ENCODE data around the gene SSU72.
"Not testable (repeated sequence)": the region's sequence is repeated elsewhere in the genome, so short reads cannot be mapped to it uniquely, and the experiment has no call there.

Gene SSU72

DNA sequence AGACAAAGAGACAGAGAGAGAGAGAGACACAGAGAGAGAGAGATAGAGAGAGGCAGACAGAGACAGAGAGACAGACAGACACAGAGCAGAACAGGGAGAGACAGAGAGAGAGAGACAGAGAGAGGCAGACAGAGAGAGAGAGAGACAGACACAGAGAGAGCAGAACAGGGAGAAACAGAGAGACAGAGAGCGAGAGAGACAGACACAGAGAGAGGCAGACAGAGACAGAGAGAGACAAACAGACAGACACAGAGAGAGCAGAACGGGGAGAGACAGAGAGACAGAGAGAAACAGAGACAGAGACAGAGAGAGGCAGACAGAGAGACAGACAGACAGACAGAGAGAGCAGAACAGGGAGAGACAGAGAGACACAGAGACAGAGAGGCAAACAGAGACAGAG lies 20.7 kb upstream of the SSU72 start:
- DNase-seq, result not testable (repeated sequence)

DNA sequence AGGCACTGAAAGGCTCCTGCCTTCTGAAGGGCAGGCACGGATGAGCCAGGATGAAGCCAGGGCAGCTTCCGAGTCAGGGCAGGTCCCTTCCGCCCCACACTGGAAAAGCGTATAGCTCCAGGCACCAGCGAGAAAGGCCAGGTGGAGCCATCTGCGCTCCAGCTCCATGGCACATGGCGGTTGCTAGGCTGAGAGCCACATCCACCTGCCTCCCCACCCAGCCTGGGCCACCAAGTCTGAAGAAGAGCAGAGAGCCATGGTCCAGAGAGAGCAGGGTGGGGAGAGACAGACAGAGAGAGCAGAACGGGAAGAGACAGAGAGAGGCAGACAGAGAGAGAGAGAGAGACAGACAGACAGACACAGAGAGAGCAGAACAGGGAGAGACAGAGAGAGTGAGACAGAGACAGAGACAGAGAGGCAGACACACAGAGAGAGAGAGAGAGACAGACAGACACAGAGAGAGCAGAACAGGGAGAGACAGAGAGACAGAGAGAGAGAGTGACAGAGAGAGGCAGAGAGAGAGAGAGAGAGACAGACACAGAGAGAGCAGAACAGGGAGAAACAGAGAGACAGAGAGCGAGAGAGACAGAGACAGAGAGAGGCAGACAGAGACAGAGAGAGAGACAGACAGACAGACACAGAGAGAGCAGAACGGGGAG lies 20.1 kb upstream of the SSU72 start:
- DNase-seq, result no peak

DNA sequence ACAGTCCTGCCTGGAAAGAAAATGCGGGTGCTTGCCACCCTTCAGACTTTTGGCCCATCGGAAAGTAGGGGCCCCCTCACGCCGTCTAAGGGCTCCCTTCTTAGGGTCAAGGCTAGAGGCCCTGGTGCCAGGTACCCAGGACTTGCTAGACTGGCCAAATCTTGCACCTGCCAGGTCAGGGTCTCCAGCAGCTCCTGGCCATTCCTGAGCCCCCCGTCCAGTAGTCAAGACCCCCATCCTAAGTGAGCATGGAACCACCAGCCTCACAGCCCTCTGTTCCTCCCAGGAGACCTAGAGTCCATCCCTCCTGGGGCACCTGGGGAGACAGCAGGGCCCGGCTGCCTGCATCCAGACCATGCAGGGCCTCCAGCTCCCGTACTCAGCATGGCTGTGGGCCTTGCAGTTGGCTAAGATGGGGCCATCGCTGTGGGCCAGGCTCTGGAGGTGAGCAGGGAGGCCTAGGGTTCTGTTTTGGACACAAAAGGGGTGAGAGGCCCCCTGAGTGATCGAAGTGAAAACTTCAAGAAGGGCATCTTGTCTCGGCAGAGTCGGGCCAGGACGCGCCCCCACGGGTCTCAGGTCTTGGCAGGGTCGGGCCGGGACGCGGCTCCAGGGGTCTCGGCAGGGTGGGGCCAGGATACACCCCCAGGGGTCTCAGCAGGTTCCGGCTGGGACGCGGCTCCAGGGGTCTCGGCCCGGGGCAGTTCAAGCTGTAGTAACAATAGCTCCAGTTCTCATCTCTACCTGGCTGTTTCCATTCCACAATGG lies 19.4 kb upstream of the SSU72 start:
- no peak for DNase-seq

DNA sequence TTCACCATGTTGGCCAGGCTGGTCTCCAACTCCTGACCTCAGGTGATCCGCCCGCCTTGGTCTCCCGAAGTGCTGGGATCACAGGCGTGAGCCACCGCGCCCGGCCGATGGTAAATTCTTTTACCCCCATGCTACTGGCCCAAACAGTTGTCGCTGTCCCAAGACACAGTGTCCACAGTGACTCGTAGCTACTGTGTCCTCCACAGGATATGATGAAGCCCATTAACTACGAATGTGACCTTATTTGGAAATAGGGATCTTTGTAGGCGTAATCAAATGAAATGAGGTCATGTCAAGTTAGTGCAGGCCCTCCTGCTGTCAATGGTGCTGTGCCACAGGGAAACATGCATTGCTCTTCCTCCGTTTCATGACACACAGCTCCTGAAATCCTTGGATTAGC lies 16.8 kb upstream of the SSU72 start:
- DNase-seq, result no peak

DNA sequence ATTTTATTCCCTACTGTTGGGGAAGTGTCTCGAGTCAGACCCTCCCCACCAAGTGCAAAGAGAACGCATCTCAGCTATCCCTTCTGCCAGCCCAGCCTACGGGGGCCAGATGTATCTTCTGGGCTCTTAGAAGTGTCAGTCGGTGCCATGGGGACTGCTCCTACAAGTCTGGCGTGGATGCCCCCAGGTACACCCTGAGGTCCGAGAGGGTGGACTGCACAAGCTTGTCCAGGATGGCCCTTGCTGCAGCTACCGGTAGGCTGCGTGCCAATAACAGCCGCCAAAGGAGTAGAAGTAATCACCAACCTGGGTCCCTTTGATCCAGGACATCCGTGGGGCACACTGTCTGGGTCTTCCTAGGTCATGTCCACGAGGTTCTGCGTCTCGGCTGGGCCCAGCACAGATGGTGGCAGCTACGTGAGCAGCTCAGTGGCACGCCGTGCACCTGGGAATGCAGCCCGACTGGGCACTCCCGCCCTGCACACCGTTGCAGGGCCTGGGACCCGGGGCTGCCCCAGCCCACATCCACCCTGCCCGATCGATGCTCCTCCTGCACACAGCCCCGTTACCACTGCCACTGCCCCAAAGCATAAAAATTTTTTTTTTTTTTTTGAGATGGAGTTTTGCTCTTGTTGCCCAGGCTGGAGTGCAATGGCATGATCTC lies 8.8 kb upstream of the SSU72 start:
- DNase-seq, result no peak

DNA sequence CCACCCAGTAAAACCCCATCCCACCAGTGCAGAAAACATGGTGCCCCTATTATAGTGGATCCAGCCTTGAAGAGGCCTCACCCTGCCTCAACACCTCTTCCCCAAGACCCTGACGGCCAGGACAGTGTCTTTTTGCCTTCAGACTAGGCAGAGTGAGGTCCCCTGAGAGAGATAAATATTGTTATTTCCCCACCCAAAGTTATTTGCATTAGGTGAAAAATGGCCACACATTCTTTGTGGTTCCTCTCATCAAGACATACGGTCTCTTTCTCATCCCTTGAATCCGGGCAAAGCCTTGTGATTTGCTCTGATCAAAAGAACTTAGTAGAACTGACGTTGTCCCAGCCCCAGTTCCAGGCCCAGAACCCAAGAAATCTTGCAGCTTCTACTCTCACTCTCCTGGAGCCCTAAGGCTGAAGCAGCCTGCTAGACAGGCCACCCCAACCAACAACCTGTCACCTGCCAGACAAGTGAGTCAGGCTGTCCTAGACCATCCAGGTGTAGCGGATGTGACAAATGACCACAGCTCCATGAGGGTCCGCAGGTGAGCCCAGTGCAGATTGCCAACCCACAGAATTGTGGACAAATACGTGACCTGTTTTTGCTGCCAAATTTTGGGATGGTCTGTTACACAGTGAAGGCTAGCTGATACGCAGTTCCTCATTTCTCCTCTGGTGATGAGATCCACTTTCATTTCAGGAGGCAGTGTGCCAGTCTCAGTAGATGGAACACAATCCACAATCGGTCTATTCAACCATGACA lies 8.1 kb upstream of the SSU72 start:
- DNase-seq, result no peak

DNA sequence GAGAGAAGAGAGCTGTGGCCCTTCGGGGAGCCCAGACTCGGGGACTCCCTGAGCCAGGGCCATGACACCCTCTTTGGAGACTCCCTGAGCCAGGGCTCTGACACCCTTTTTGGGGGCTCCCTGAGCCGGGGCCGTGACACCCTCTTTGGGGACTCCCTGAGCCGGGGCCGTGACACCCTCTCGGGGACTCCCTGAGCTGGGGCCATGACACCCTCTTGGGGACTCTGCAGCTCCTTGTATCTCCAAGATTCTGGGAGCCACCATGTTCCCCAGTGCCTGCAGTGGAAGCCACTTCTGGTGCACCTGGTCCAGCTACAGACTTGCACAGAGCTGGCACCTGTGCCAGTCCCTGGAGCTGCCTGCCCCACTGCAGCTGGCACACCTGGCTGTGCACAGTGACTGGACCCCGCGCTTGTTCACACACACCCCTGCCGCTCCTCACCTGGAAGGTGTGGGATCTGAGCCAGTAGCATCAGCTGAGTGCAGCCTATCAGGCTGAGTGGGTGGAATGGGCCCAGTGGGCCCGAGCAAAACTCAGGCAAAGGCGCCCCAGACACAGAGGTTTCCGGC lies 3.8 kb upstream of the SSU72 start:
- DNase-seq, result no peak

DNA sequence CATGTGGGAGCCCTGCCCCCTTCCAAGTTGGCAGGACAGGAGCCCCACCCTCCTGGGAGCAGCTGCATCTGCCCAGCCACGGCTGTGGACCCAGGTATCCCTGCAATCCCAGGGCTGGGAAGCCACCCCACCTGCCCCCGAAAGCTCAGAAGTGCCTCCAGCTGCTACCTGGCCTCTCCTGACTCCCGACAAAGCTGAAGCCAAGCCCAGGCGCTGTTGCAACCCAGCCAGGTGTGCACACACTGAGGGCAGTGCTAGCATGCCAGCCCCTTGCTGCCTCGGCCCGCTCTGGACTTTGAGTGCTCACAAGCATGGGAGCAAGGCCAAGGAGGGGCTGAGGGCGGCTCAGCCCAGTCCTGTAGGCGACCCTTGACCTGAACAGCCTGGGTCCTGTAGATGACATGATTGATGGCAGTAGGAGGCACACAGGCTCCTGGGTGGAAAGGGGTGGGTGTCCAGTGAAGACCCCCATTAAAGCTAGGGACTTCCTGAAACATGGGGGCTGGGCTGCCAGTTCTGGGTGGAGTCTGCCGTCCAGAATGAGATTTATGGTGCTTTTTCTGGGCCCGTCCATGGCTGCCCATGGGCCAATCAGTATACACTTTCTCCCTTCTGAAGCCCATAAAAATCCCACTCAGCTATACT lies 2.8 kb upstream of the SSU72 start:
- DNase-seq, result no peak

DNA sequence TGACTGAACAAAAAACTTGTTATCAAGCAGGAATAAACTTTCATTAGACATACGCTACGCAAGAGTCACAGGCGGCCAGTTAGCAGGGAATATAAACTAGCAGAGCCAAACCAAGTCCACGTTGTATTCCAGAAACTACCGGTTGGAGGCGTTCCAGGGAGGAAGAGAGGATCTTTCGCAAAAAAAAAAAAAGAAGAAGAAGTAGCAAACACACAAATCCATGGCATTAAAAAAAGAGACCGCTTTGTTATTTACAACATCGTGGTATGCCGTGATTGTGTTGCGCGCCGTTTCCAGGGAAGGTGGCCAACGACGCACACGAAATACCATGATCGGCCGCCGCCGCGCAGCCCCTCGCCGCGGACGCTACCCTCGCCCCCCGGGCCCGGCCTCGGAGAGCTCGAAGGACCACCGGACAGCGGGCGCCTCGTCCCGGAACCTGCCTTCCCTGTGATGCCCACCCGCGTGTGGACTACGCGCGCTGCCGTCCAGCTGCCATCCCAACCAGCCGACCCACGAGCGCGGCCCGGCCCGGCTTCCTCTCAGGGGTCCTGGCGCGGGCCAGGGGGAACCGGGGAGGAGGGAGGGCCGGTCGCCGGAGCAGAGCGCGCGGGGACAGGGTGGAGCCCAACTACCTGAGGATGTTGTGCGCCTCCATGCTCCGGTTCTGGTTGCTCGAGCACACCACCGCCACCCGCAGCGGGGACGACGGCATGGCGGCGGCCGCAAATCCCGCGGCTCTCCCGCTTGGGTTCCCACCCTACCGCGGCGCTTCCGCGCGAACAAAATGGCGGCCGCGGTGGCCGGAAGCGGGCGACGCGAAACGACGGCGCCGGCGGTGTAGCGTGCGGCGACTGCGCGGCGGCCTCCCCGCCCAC lies 581 bp downstream of the SSU72 start:
- DNase-seq, result peak; percentile 14

DNA sequence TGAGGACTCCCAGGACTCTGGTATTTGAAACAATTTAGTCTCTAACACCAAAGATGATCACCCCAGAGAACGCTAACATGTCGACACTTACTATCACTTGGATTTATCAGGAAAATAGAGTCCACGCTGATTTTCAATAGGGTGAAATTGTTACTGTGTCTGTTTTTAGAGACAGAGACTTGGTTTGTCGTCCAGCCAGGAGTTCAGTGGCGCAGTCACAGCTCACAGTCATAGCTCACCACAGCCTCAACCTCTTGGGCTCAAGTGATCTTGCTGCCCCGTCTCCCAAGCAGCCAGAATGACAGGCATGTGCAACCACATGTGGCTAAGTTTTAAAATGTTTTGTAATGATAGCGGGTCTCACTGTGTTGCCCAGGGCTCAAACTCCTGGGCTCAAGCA lies 5.3 kb downstream of the SSU72 start:
- no peak for DNase-seq

DNA sequence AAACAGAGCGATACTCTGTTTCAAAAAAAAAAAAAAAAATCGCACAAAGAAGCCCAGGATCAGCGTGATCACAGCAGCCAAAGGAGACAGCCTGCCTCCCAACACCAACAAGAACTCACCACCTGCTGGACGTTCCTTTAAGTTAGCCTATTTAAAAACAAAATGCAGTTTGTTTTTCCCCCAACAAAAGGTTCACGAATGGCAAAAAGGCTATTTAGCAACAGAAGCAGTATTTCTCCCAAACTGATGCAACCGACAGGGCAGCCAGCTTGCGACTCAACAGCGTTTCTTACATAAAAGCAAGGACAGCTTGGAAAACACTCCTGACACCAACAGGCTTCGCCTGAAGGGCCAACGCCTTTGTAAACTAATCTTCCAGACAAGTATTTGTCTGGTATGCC lies 6.8 kb downstream of the SSU72 start:
- no peak for DNase-seq

DNA sequence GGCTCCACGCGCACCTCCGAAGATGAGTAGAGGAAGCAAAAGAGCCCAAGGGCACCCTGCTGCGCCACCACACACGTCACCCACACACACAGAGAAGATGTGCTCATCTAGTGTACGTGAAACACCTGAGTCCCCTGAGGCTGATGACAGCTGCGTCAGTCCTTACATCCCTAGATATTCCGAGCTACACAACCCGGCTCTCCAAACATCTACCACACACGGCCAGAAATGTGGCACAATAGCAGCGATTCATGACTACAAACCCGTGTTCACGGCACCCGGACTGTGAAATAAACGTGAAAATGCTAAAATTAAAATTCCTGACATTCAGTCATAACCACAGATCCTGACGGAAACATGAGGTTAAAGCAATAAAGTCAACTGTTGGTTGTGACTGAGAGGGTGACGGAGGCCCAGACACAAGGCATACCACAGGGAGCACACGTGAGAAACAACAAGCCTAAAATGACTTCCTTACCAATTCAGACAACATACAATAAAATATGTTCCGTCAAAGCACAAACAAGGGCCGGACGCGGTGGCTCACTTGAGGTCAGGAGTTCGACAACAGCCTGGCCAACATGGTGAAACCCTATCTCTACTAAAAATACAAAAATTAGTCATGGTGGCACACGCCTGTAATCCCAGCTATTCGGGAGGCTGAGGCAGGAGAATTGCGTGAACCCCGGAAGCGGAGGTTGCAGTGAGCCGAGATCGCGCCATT lies 7.3 kb downstream of the SSU72 start:
- DNase-seq, result no peak

DNA sequence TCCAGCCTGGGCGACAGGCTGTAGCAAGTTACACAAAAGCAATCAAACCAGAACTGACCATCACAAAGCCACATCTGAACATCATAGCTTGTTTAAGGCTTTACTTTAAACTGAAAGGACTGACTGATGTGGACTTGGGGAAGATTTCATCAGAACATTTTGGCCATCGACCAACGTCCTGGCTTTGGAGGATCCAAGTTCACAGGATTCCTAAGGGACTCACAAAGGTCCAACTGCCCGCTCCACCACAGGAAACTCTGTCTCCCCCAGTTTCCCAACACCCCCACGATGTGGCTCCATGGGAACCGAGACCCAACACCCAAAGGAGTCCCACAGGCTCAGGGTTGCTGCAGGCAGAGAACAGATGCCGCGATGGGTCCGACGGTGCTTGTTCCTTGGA lies 9.3 kb downstream of the SSU72 start:
- no peak for DNase-seq

DNA sequence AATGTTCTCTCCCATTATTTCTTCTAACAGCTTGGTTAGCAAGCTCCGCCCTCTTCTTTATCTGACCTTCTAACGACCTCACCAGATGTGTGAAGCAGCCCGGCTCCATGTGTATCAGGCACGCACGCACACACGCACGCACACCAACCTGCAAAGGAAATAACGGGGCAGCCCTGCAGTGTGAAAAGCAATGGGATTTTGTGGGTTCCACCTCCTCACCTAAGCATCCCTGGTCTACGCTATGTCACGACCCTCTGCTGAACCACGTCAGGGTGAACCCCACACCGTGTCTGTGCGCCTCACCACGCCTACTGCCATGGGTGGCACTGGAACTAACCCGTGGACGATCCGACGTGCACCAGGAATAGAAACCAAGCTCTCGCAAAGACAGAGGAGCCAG lies 10.4 kb downstream of the SSU72 start:
- DNase-seq, result no peak

DNA sequence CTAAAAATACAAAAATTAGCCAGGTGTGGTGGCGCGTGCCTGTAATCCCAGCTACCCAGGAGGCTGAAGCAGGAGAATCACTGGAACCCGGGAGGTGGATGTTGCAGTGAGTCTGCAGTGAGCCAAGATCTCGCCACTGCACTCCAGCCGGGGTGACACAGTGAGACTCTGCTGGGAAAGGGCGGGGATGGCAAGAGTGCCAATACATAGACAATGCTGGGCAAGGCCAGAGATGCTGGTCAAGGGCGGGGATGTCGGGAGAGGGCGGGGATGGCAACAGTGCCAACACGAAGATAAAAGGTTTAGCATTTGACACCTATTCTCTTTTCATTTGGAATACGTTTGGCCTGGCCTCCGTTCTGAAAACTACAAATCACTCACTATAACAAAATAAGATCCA lies 11.0 kb downstream of the SSU72 start:
- no peak for DNase-seq

DNA sequence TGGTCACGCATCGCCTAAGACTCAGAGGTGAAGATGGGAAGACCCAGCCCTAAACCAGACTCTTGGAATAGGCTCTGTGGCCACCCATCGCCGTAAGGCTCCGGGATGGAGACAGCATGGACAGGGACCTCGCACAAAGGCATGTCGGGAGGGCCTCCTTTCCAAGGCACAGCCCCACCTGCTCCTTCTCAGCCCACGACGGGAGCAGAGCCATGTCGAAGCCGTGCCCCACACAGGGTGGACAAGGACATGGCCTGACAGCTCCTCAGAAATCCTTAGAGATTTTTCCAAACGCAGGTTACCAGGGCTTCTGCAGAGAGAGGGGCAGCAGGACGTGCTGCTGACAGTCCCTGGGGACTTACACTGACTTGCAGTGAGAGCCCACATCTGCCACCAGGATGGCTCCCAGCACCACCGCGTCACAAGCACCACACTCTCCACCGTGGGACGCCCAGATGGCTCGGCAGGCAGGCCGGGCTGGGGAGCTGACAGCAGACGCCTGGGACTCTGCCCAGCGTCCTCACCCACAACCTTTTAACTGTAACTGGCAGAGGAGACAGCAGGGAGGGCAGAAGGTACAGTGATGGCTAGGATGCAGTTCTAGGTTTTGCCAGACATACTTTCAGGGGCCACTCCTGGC lies 12.0 kb downstream of the SSU72 start:
- DNase-seq, result no peak

DNA sequence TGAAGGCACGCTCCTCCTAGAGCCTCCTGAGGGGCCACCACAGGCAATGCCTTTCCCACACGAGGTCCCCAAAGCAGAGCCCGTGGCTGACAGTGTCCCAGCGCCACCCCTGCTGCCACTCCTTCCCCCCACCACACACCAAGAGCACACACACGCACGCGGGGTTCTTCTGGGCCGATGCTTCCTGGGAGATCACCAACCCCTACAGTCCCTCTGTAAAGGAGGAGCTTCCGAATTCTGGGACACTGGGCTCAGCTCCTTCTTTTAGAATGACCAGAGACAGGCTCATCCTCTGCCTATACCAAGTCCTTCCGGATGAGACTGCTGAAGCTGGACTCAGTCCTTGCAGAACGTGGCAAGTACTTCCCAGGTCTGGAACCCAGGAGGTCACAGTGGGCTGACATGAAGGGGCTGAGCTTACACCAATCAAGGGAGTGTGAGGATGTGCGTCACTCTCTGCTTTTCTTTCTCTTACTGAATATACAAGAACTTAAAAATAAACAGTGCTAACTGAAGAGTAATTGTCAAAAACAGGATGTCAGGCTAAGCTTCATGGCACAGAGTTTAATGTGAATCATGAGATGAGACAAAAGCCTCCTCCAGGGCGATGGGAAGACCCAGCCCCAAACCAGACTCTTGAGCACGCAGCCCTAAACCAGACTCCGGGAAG lies 12.7 kb downstream of the SSU72 start:
- DNase-seq, result no peak

DNA sequence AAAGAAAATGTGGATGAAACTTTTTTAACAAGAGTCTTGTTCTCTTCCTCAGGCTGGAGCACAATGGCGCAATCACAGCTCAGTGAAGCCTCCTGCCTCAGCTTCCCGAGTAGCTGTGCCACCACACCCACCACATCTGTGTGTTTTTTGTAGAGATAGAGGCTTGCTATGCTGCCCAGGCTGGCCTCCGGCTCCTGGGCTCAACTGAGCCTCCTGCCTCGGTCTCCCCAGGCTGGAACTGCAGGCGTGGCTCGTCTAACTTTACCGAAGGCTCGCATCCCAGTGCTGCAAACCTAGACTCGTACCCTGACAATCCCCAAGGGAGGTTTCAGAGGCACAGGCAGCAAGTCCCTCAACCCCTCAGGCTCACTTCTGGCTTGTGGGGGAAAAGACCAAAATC lies 14.5 kb downstream of the SSU72 start:
- DNase-seq, result no peak

DNA sequence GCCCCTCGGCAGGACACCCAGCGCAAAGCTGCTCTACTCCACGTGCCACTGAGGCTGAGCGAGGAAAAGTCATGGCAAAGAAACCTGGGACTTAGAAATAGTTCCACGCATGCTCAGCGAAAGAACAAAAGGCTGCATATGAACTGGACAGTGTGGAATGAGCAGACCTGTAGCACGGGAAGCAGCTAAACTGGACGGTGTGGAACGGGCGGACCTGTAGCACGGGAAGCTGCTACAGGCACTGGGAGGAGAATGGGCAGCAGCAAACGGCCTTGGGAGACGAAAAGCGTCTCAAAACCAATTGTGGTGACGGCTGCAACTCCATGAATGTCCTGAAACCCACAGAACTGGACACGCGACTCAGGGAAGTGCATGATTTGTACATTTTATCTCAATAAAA lies 15.6 kb downstream of the SSU72 start:
- no peak for DNase-seq

DNA sequence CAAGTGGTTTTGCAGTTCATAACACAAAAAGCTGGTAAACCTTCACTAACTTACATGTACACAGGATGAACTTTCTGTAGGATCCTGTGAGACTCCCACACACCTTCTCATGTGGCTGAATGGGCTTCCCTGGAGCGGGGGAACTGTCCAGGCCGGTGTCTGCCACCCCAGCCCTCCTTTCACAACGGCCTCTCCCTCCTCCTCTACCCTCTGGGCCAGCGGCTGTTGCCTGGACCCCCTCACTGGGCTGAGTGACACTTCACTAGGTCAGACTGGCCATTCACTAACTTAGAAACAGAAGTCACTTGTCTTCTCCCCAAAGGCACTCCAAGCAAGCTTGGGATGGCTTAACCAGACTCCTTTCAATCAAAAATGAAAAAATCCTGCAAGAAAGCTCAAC lies 16.1 kb downstream of the SSU72 start:
- no peak for DNase-seq

All from central memory CD4-positive, alpha-beta T cell (primary cell).